Adrenal gland (tissue), 12 donors: ENCODE data around the gene GRIK5. TPM values are rescaled to one million over a fixed set of nuclear protein-coding genes. Genes with fewer than 3 reads are reported as not detected.

Experiments used
- DNase-seq, 7 donors: peaks; one replicate each; pipeline ENCODE4 v3.0.0-alpha.2; 2019 to 2020
- H3K27ac ChIP-seq, 5 donors: fragments of 200-600 bp; sonication (generic) in 4 of 5; 1 replicate in 3 of 5; 2 replicates in 2 of 5; pipeline versions ENCODE4 v1.5.1 to v1.8.0; 2016 to 2020; ENCODE audit warnings: mild to moderate bottlenecking in 1 of 5
- H3K27me3 ChIP-seq: fragments of 200-600 bp; 2 replicates; pipeline ENCODE4 v1.8.0; 2021
- H3K36me3 ChIP-seq, 2 donors: fragments of 200-600 bp; replicated peaks in 1 of 2; 1 replicate in 1 of 2; 2 replicates in 1 of 2; pipeline versions ENCODE4 v1.5.1 to v1.8.0; 2018 to 2022
- H3K4me1 ChIP-seq, 2 donors: fragments of 200-600 bp; replicated peaks in 1 of 2; 1 replicate in 1 of 2; 2 replicates in 1 of 2; pipeline versions ENCODE4 v1.5.1 to v1.8.0; 2018 to 2021
- H3K4me3 ChIP-seq, 4 donors: fragments of 200-600 bp; sonication (generic) in 3 of 4; one replicate each; pipeline ENCODE4 v1.5.1; 2016 to 2018
- H3K9me3 ChIP-seq, 3 donors: fragments of 200-600 bp; sonication (generic) in 1 of 3; replicated peaks in 1 of 3; 1 replicate in 2 of 3; 2 replicates in 1 of 3; pipeline versions ENCODE4 v1.5.1 to v1.8.0; 2016 to 2021
- CTCF ChIP-seq, 6 experiments: fragments of 450-650 bp in 4 of 6; fragments of 200-600 bp in 2 of 6; sonication (generic) in 1 of 6; IDR thresholded peaks; 1 replicate in 5 of 6; 2 replicates in 1 of 6; pipeline versions ENCODE4 v1.5.1 to v1.8.0; 2016 to 2021; ENCODE audit warnings: antibody characterized with exemption in 6 of 6, mild to moderate bottlenecking in 2 of 6, moderate library complexity in 1 of 6
- POLR2A ChIP-seq, 2 donors: fragments of 450-650 bp; IDR thresholded peaks; one replicate each; pipeline ENCODE4 v1.6.1; 2017; ENCODE audit warnings: antibody characterized with exemption in 2 of 2, mild to moderate bottlenecking in 2 of 2, moderate library complexity in 1 of 2
- WGBS, 4 donors: extraction: QIAGEN DNeasy Blood & Tissue Kit in 2 of 4; methylation state at CpG; one replicate each; pipeline versions ENCODE4 v1.1.5 to v1.1.7; 2013 to 2017; 5-methylcytosine and 5-hydroxymethylcytosine counted together
- intact Hi-C, 2 donors: fragments of 100-400 bp; cut with DNase I; formaldehyde crosslinking; loops; one replicate each; pipeline versions ENCODE4 v1.14.1 to v1.15.0; 2022 to 2023
- polyA plus RNA-seq, 3 donors: library from polyadenylated mRNA; stranded (reverse); fragments of 200-250 nt in 2 of 3; fragments of 350-450 nt in 1 of 3; fragmentation: Illumina TruSeq in 1 of 3; extraction: RNeasy Lipid Tissue Mini Kit (QIAGEN cat#74804) in 1 of 3; gene quantifications; one replicate each; pipeline ENCODE4 v1.2.3, GENCODE V29; 2013 to 2014
- total RNA-seq, 9 donors: library from RNA; depleted of rRNA in 4 of 9; stranded (reverse); fragments of >200 nt in 4 of 9; fragments of 120-200 nt in 1 of 9; fragmentation: NEBNext Ultra II Directional in 1 of 9; extraction: Animal tissue kit (Norgen Biotek cat#: 25700) in 1 of 9; gene quantifications; one replicate each; pipeline versions ENCODE4 v1.1.0 to v1.2.4, GENCODE V29; 2013 to 2023
- donor health status: healthy with polysubstance abuse.
- donor health status: Bipolar disorder and iron deficiency.
- donor health status: DM: yes; HTN: yes; CAD: no.
- donor health status: DM: no; HTN: no; CAD: no.
- donor health status: DM: no; HTN: no; CAD: no.
- donor health status: DM: yes; HTN: yes; CAD: no.

GRIK5 gene
- total and polyA plus RNA-seq, 12 donors: 0.24 to 11.9 (median 2.3) TPM; not detected in 1

- H3K27ac ChIP-seq: no peak overlapping the region
- H3K36me3 ChIP-seq: peaks cover 0 to 3% of the 10 kb centered on the region in 2 donors
- H3K4me3 ChIP-seq: no peak overlapping the region
- peak; percentile 68 to 87 (median 72) for DNase-seq
- WGBS, 4 donors: 1 to 5% (median 4%) methylated on average over 8 to 12 of the region's 12 CpGs
- intact Hi-C loops: loop anchor here in 1 of 2 donors (10.0 kb wide), 1 partner anchor 77 kb away; the partner anchor contains the start of gene CD79A
- no peaks in the 10 kb centered on the region for H3K9me3 ChIP-seq
- no peaks in the 10 kb centered on the region for H3K4me1 ChIP-seq
- H3K27me3 ChIP-seq: no peaks in the 10 kb centered on the region
- TF ChIP-seq POLR2A (IDR thresholded peaks at IDR 0.05) (no peak), CTCF (IDR thresholded peaks at IDR 0.05) (peak; percentile 84 to 98 (median 89))
Measured at GRCh38 chr19:41951686-41952172, 118.3 kb downstream of the GRIK5 start.

Other genes starting within 250 kb of the GRIK5 start
- not detected for gene LYPD4, start 225.5 kb downstream of the GRIK5 start, total RNA-seq
- under 1 TPM in 1 of 3 donors, not detected in 2; 0.08 TPM for gene LYPD4, start 225.5 kb downstream of the GRIK5 start, polyA plus RNA-seq
- not detected for gene DMRTC2, start 225.2 kb downstream of the GRIK5 start, total RNA-seq
- not detected for gene DMRTC2, start 225.2 kb downstream of the GRIK5 start, polyA plus RNA-seq
- 1,000 to 10,000 TPM in 6 of 9 donors, 100 to 1,000 TPM in 3; 418 to 2,240 (median 1,254) TPM for gene RPS19, start 210.0 kb downstream of the GRIK5 start, total RNA-seq
- 1,000 to 10,000 TPM in 2 of 3 donors, 100 to 1,000 TPM in 1; 534 to 3,405 (median 2,394) TPM for gene RPS19, start 210.0 kb downstream of the GRIK5 start, polyA plus RNA-seq
- gene CD79A, start 192.9 kb downstream of the GRIK5 start, total RNA-seq: 1 to 10 TPM in 1 of 9 donors, under 1 TPM in 5, not detected in 3; 0.28 to 1.0 (median 0.48) TPM
- 1 to 10 TPM in 2 of 3 donors, under 1 TPM in 1; 0.37 to 6.2 (median 1.3) TPM for gene CD79A, start 192.9 kb downstream of the GRIK5 start, polyA plus RNA-seq
- 10 to 100 TPM in 8 of 9 donors, 1 to 10 TPM in 1; 8.3 to 86.9 (median 53.9) TPM for gene ARHGEF1, start 187.0 kb downstream of the GRIK5 start, total RNA-seq
- 100 to 1,000 TPM in 2 of 3 donors, 1 to 10 TPM in 1; 7.3 to 443 (median 196) TPM for gene ARHGEF1, start 187.0 kb downstream of the GRIK5 start, polyA plus RNA-seq
- not detected for gene ERFL, start 141.8 kb downstream of the GRIK5 start, total RNA-seq
- under 1 TPM in 1 of 3 donors, not detected in 2; 0.10 TPM for gene ERFL, start 141.8 kb downstream of the GRIK5 start, polyA plus RNA-seq
- gene RABAC1, start 110.9 kb downstream of the GRIK5 start, total RNA-seq: 100 to 1,000 TPM; 106 to 397 (median 183) TPM
- 100 to 1,000 TPM in 2 of 3 donors, 10 to 100 TPM in 1; 17.9 to 303 (median 174) TPM for gene RABAC1, start 110.9 kb downstream of the GRIK5 start, polyA plus RNA-seq
- gene ATP1A3, start 76.0 kb downstream of the GRIK5 start, total RNA-seq: 10 to 100 TPM in 2 of 9 donors, 1 to 10 TPM in 3, under 1 TPM in 3, not detected in 1; 0.11 to 35.0 (median 3.5) TPM
- 10 to 100 TPM in 1 of 3 donors, 1 to 10 TPM in 2; 4.1 to 14.2 (median 10.0) TPM for gene ATP1A3, start 76.0 kb downstream of the GRIK5 start, polyA plus RNA-seq
- gene ZNF574, start 6.0 kb upstream of the GRIK5 start, total RNA-seq: 10 to 100 TPM in 7 of 9 donors, 1 to 10 TPM in 2; 6.4 to 16.9 (median 13.2) TPM
- 1 to 10 TPM; 2.7 to 7.9 (median 5.4) TPM for gene ZNF574, start 6.0 kb upstream of the GRIK5 start, polyA plus RNA-seq
- gene POU2F2, start 62.2 kb upstream of the GRIK5 start, total RNA-seq: 1 to 10 TPM in 8 of 9 donors, under 1 TPM in 1; 0.72 to 4.9 (median 2.9) TPM
- gene POU2F2, start 62.2 kb upstream of the GRIK5 start, polyA plus RNA-seq: 10 to 100 TPM in 1 of 3 donors, 1 to 10 TPM in 2; 4.2 to 17.2 (median 6.8) TPM
- 10 to 100 TPM; 27.1 to 54.8 (median 32.0) TPM for gene DEDD2, start 147.5 kb upstream of the GRIK5 start, total RNA-seq
- 10 to 100 TPM; 26.0 to 39.9 (median 26.2) TPM for gene DEDD2, start 147.5 kb upstream of the GRIK5 start, polyA plus RNA-seq
- gene ZNF526, start 150.1 kb upstream of the GRIK5 start, total RNA-seq: 10 to 100 TPM in 2 of 9 donors, 1 to 10 TPM in 7; 4.2 to 12.5 (median 8.9) TPM
- gene ZNF526, start 150.1 kb upstream of the GRIK5 start, polyA plus RNA-seq: 1 to 10 TPM; 2.0 to 5.1 (median 2.9) TPM
- 10 to 100 TPM; 19.5 to 61.9 (median 41.3) TPM for gene GSK3A, start 172.4 kb upstream of the GRIK5 start, total RNA-seq
- 10 to 100 TPM; 51.0 to 94.9 (median 65.5) TPM for gene GSK3A, start 172.4 kb upstream of the GRIK5 start, polyA plus RNA-seq
- gene ERF, start 184.9 kb upstream of the GRIK5 start, total RNA-seq: 10 to 100 TPM; 11.4 to 71.2 (median 55.0) TPM
- gene ERF, start 184.9 kb upstream of the GRIK5 start, polyA plus RNA-seq: 100 to 1,000 TPM in 1 of 3 donors, 10 to 100 TPM in 2; 14.3 to 147 (median 44.1) TPM
- 100 to 1,000 TPM in 1 of 9 donors, 10 to 100 TPM in 8; 11.9 to 119 (median 72.1) TPM for gene CIC, start 199.0 kb upstream of the GRIK5 start, total RNA-seq
- gene CIC, start 199.0 kb upstream of the GRIK5 start, polyA plus RNA-seq: 100 to 1,000 TPM in 1 of 3 donors, 10 to 100 TPM in 2; 13.3 to 171 (median 61.7) TPM
- gene PRR19, start 231.9 kb upstream of the GRIK5 start, total RNA-seq: 1 to 10 TPM in 7 of 9 donors, under 1 TPM in 2; 0.61 to 2.5 (median 1.6) TPM
- 1 to 10 TPM in 2 of 3 donors, under 1 TPM in 1; 0.51 to 2.3 (median 1.2) TPM for gene PRR19, start 231.9 kb upstream of the GRIK5 start, polyA plus RNA-seq
- gene PAFAH1B3, start 232.4 kb upstream of the GRIK5 start, total RNA-seq: 10 to 100 TPM; 22.7 to 59.8 (median 33.6) TPM
- gene PAFAH1B3, start 232.4 kb upstream of the GRIK5 start, polyA plus RNA-seq: 10 to 100 TPM; 15.9 to 56.4 (median 37.0) TPM
- 1 to 10 TPM in 5 of 9 donors, under 1 TPM in 1, not detected in 3; 0.94 to 5.9 (median 2.8) TPM for gene TMEM145, start 243.1 kb upstream of the GRIK5 start, total RNA-seq
- gene TMEM145, start 243.1 kb upstream of the GRIK5 start, polyA plus RNA-seq: 10 to 100 TPM in 1 of 3 donors, 1 to 10 TPM in 2; 4.5 to 31.7 (median 5.4) TPM